CD4-positive, alpha-beta T cell treated with Interleukin-17A for 1 hour (primary cell): ENCODE results near the gene PPP1R1A.

ENCODE experiments used
- DNase-seq: peaks from one replicate; pipeline ENCODE4 v3.0.0-alpha.2; 2020

Gene PPP1R1A

GRCh38 chr12:54603173-54603814, 14.8 kb upstream of the PPP1R1A start:
- DNase-seq, result peak; percentile 70

GRCh38 chr12:54602661-54603060, 14.2 kb upstream of the PPP1R1A start:
- no peak for DNase-seq

DNA sequence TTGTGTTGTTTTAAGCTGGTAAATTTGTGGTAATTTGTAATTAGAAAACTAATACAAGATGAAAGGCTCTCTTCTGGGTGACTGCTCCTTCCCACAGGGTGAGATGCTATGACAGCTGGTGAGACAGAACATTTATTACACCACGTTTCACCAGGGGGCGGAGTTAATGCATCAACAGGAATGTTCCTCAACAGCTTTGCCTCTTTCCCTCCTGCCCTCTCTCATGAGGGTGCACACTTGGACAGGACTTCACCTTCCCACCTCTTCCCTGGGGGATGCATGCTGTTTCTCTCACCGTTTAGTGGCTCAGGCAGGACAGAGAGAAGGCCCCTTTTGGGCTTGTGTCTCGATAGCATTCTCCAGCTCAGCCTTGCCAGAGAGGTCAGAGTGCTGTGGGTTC, 13.4 kb upstream of the PPP1R1A start:
- no peak for DNase-seq

- no peak for DNase-seq
These were observed 10.5 kb upstream of the PPP1R1A start for GRCh38 chr12:54598970-54599369.

DNA sequence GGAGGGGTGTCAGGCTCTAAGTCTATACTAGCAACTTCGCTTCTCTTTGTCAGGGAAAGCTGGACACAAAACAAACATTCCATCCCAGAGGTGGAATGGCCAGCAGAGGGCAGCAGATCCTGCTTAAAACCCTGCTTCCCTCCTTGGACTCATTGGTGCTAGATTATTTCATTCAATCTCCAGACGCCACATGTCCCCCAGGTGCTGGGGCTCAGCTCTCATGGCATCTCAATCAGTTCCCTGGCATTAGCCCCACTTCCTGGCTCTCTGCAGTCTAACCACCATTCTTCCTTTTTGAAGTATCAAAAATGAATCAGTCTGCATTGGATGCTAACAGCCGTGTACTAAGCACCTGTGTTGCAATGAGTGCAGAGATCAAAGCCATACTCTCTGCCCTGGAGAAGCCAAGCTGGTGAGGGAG, 8.1 kb upstream of the PPP1R1A start:
- peak; percentile 49 for DNase-seq

DNA sequence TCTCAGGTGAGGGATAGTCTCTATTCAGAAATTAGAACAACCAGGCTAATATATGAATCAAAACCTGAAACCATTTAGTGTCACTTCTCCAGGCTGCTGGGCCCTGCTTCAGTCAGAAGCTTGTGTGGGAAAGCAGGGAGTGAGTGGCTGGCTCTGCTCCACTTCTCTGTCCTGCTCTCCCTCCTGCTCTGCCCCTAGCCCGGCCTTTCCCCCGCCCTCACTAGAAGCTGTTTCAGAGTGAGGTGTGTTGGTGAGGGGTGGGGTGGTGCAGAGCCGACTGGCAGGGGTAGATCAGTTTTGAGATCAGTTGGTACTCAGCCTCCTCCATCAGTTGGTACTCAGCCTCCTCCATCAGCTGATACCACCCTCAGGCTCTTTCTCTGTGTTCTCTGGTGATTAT, 7.0 kb upstream of the PPP1R1A start:
- no peak for DNase-seq

GRCh38 chr12:54593725-54594124, 5.3 kb upstream of the PPP1R1A start:
- no peak for DNase-seq

- no peak for DNase-seq
These were observed 4.7 kb upstream of the PPP1R1A start for GRCh38 chr12:54593135-54593534.

GRCh38 chr12:54592316-54592715, 3.9 kb upstream of the PPP1R1A start:
- no peak for DNase-seq

DNA sequence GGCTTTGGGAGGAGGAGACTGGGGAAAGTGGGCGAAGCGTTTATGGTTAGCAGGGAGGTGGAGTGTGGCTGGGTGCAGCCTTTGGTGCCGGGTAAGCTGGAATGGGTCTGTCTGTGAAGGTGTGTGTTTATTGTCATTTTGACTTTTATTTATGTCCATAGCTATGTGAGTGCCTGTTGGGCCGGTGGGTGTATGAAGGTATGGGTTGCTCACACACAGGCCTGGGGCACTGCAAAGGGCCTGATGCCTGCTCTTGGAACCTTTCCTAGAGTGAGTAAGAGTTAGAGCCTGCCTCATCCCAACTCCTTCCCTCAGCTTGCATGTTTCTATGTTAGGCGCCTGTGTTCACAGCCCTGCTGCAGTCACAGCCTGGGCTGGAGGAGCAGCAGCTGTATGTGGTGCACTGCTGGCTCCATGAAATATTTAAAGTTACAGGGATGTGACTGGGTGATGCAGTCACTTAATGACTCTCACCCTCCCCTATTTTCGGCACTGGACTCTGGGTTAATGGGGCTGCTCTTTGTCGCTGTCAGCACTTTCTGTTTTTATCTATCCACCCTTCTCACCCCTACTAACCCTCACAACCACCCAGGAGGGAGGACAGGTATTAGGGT, 2.6 kb upstream of the PPP1R1A start:
- no peak for DNase-seq

GRCh38 chr12:54589964-54590363, 1.5 kb upstream of the PPP1R1A start:
- no peak for DNase-seq

GRCh38 chr12:54588890-54589267, 420 bp upstream of the PPP1R1A start:
- no peak for DNase-seq

DNA sequence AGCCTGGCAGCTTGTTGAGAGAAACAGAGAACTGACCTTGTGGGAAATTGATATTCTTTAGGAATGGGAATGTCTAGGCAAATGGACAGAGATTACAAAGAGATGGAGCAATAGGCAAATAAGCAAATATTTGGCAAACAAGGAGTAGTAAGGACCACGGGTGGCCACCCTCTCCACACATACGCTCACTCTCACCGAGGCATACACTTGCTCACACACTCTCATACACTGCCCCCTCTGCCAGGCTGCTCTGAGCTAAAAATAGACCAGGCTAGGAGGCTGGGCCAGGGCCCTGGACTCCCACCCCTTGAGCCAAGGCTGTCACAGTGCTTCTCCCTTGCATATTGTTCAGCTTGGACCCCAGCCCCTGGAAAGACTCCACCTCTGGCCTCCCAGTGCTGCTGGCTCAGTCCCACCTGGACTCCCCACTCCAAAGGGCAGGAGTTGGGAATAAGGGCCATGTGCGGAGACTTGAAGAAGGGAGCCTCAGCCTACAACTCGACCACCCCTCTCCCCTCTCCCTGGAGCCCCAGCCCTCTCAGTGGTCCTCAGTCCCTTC, 1.1 kb downstream of the PPP1R1A start:
- DNase-seq, result no peak

DNA sequence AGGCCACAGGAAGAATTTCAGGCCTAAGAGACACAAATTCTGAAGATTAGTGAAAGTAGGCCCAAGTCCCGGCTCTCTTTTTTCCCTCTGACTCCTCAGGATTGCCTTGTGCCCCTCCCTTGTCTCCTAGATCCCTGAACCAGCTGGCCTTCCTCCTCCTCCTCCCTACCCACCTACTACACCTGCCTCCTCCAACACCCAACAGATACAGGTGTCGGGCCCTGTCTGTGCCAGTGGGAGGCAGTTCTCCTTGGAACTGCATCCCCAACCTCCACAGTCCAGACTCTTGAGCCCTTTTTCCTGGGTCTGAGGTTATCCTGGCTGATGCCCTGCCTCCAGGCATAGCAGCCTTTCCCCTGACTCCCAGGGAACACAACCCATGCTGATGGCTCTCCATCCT, 1.8 kb downstream of the PPP1R1A start:
- DNase-seq, result no peak

GRCh38 chr12:54585243-54585642, 3.2 kb downstream of the PPP1R1A start:
- DNase-seq, result no peak

- no peak for DNase-seq
These were observed 4.3 kb downstream of the PPP1R1A start for GRCh38 chr12:54584128-54584527.

GRCh38 chr12:54583726-54584125, 4.7 kb downstream of the PPP1R1A start:
- DNase-seq, result no peak

DNA sequence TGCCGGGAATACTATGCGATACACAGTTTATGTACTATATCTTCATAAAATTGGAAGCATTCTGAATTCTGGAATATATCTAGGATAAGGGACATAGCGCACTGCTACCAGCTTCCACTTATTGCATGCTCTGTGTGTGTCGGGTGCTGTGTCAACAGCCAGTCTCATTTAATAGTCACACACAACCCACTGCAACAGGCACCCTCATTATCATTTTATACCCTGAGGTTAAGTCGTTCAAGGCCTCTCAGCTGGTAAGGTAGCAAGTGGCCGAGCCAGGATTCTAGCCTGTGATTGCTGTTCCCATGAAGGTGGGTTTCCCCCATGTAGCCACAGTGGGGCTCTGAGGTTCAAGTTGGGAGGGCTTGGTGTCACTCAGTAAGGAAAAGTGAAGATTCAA, 7.0 kb downstream of the PPP1R1A start:
- DNase-seq, result no peak

DNA sequence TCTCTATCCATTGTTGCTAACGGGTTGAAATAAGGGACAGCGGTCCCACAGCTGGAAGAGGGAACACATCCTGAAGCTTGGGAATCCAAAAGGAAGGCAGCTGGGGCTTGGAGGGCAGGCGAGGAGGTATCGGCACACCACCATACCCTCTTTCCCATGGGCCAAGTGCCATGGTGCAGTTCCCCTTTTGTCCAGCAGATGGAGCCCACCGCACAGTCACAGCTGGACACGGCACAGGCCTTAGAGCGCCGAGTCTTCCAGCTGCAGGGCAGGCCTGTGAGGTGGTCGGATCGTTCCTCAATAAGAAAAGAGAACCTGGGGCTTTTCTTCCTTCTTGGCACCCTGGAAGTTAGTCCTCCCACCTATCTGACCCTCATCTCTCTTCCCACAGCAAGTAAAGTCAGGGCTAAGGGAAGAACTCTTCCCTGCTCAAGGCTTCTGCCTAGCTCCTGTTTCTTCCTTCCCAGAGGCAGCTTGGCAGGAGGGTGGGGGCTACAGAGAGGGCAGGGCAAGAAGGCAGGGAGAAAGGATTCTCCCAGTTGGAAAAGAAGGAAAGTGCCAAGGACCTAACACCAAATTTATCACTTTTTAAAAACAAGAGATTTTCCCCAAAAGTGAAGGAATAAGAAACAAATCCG, 8.6 kb downstream of the PPP1R1A start:
- peak; percentile 81 for DNase-seq

DNA sequence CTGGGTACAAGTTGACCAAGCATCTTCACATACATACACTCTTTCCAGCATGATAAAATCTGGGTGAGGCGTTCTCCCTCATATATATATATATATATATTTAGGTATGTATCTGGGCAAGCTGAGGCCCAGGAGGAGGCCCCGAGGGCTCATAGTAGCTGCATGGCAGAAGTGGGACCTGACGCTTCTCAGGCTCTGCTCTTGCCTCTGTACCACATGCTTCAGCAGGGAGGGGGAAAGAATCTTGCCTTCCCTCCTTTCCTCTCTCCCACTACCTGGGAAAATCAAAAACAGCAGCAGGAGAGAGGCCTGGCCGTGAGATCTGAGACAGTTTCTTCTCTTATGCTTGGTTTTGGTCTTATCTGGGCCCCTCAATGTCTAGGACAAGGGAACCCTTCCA, 9.2 kb downstream of the PPP1R1A start:
- no peak for DNase-seq

- DNase-seq, result no peak
These were observed 9.7 kb downstream of the PPP1R1A start for GRCh38 chr12:54578778-54579177.

- DNase-seq, result no peak
These were observed 15.6 kb downstream of the PPP1R1A start for GRCh38 chr12:54572881-54573280.

DNA sequence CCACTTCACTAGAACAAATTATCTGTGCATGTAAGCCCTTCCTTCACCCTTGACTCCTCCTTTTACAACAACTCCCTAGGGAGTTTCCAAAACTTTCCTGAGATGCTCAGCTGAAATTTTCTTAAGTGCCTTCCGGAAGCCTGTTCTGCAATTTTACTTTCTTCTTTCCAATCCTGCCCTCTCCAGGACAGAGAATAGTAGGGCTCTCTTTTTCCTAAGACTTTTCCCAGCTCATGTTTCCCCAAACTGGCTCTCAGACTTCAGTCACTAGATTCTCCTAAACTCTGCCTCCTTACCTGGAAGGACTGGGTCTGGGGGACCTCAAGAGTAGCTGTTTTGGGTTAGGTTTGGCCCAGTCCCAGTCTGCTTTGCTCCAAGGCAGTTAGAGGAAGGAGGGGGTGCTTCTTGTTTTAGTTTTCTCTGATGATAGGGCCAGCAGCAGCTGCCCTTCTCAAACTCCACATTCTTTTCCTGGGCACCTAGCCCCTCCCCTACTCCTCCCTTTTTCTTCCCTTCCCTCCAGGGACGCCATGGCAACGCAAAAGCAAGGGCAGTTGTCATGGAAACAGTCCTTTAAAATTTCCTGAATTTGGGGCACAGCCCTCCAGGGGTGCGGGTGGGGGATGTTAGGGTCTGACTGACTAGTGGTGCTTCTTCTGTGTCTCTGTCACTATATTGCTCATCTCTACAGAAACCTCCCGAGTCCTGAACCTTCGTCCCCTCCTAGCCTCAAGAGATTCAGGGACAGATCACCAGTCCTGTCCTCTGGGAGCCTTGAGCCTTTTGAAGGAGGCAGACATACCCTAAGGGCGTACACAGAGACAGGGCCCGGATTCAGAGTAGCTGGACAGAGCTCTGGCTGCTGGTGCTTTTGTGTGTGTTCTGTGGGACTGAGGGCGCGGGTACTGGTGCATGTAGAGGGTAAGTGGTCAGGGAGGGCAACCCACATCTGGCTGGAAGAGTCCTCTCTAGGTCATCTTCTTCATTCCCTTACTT, 17.0 kb downstream of the PPP1R1A start:
- DNase-seq, result no peak
